Measurements from ENCODE around the gene PCID2.

DNA sequence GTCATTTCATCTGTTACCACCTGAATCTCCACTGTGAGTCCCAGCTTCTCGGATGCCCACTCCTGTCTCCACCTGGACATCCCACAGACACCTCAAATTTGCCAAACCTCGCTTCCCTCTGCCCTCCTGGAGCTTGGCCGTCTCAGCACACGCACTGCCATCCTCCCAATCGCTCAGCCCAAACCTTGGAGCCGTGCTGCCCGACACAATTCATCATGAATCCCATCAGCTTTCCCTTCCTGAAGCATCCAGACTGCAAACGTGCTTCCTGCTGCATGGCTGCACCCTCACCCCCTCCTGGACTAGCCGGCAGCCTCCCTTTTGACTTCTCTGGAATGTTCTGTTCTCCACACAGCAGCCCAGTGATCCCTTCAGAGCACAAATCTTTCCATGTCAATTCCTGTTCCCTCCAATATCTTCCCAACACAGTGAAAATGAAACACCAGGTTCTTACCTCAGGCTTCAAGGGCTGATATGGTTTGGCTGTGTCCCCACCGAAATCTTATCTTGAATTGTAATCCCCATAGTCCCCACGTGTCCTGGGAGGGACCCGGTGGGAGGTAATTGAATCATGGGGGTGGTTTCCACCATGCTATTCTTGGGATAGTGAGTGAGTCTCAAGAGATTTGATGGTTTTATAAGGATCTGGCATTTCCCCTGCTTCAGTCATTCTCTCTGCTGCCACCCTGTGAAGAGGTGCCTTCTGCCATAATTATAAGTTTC, 51.1 kb downstream of the PCID2 start:
- no peak for TF ChIP-seq ZNF337 (CRISPR knock-in tag; IDR thresholded peaks at IDR 0.05; ENCODE audit: borderline replicate concordance, low read depth)
- TF ChIP-seq, protein P1, sequence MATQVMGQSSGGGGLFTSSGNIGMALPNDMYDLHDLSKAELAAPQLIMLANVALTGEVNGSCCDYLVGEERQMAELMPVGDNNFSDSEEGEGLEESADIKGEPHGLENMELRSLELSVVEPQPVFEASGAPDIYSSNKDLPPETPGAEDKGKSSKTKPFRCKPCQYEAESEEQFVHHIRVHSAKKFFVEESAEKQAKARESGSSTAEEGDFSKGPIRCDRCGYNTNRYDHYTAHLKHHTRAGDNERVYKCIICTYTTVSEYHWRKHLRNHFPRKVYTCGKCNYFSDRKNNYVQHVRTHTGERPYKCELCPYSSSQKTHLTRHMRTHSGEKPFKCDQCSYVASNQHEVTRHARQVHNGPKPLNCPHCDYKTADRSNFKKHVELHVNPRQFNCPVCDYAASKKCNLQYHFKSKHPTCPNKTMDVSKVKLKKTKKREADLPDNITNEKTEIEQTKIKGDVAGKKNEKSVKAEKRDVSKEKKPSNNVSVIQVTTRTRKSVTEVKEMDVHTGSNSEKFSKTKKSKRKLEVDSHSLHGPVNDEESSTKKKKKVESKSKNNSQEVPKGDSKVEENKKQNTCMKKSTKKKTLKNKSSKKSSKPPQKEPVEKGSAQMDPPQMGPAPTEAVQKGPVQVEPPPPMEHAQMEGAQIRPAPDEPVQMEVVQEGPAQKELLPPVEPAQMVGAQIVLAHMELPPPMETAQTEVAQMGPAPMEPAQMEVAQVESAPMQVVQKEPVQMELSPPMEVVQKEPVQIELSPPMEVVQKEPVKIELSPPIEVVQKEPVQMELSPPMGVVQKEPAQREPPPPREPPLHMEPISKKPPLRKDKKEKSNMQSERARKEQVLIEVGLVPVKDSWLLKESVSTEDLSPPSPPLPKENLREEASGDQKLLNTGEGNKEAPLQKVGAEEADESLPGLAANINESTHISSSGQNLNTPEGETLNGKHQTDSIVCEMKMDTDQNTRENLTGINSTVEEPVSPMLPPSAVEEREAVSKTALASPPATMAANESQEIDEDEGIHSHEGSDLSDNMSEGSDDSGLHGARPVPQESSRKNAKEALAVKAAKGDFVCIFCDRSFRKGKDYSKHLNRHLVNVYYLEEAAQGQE (IDR thresholded peaks at IDR 0.05; ENCODE audit: borderline replicate concordance in 1 of 2, low read depth in 1 of 2, low read length in 2 of 2), result no peak
- TF ChIP-seq, protein P2, sequence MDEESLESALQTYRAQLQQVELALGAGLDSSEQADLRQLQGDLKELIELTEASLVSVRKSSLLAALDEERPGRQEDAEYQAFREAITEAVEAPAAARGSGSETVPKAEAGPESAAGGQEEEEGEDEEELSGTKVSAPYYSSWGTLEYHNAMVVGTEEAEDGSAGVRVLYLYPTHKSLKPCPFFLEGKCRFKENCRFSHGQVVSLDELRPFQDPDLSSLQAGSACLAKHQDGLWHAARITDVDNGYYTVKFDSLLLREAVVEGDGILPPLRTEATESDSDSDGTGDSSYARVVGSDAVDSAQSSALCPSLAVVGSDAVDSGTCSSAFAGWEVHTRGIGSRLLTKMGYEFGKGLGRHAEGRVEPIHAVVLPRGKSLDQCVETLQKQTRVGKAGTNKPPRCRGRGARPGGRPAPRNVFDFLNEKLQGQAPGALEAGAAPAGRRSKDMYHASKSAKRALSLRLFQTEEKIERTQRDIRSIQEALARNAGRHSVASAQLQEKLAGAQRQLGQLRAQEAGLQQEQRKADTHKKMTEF (CRISPR knock-in tag; IDR thresholded peaks at IDR 0.05), result no peak
- no peak for TF ChIP-seq HOXA7 (CRISPR knock-in tag; IDR thresholded peaks at IDR 0.05)
- TF ChIP-seq, protein P3, sequence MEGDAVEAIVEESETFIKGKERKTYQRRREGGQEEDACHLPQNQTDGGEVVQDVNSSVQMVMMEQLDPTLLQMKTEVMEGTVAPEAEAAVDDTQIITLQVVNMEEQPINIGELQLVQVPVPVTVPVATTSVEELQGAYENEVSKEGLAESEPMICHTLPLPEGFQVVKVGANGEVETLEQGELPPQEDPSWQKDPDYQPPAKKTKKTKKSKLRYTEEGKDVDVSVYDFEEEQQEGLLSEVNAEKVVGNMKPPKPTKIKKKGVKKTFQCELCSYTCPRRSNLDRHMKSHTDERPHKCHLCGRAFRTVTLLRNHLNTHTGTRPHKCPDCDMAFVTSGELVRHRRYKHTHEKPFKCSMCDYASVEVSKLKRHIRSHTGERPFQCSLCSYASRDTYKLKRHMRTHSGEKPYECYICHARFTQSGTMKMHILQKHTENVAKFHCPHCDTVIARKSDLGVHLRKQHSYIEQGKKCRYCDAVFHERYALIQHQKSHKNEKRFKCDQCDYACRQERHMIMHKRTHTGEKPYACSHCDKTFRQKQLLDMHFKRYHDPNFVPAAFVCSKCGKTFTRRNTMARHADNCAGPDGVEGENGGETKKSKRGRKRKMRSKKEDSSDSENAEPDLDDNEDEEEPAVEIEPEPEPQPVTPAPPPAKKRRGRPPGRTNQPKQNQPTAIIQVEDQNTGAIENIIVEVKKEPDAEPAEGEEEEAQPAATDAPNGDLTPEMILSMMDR (CRISPR knock-in tag; IDR thresholded peaks at IDR 0.05), result no peak
- no peak for TF ChIP-seq ZNF574 (CRISPR knock-in tag; IDR thresholded peaks at IDR 0.05)
- no peak for TF ChIP-seq ZNF776 (CRISPR knock-in tag; IDR thresholded peaks at IDR 0.05)
- no peak for TF ChIP-seq MXI1 (IDR thresholded peaks at IDR 0.05; ENCODE audit: borderline replicate concordance, low read depth, low read length)
- TF ChIP-seq MBD4 (IDR thresholded peaks at IDR 0.05; ENCODE audit: borderline replicate concordance, low read length), result no peak
- TF ChIP-seq CREB1 (IDR thresholded peaks at IDR 0.05), result no peak
- TF ChIP-seq CREB1 (CRISPR knock-in tag; IDR thresholded peaks at IDR 0.05), result no peak

All from HepG2 (cell line).